ENCODE results near the gene PLXNC1.

DNA sequence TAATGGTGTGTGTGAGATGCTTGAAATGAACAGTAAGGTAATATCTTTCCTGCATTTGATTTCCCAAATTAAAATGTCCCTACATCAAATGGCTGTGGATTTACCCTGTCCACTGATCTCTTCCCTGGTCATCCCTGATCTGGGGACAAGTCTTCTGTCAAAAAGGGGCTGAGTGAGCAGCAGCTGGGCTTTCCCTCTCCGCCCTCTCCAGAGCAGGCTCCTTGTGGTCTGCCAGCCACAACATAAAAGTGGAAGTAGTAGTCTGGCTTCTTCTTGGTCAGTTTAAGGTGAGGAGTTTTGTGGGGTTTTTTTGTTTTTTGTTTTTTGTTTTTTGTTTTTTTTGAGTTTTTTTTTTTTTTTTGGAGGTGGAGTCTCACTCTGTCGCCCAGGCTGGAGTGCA lies 25.2 kb upstream of the PLXNC1 start:
- TF ChIP-seq, protein P1, sequence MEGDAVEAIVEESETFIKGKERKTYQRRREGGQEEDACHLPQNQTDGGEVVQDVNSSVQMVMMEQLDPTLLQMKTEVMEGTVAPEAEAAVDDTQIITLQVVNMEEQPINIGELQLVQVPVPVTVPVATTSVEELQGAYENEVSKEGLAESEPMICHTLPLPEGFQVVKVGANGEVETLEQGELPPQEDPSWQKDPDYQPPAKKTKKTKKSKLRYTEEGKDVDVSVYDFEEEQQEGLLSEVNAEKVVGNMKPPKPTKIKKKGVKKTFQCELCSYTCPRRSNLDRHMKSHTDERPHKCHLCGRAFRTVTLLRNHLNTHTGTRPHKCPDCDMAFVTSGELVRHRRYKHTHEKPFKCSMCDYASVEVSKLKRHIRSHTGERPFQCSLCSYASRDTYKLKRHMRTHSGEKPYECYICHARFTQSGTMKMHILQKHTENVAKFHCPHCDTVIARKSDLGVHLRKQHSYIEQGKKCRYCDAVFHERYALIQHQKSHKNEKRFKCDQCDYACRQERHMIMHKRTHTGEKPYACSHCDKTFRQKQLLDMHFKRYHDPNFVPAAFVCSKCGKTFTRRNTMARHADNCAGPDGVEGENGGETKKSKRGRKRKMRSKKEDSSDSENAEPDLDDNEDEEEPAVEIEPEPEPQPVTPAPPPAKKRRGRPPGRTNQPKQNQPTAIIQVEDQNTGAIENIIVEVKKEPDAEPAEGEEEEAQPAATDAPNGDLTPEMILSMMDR (IDR thresholded peaks at IDR 0.05): no peak
- TF ChIP-seq POLR2AphosphoS5 (IDR thresholded peaks at IDR 0.05; ENCODE audit: insufficient read depth in 1 of 2, low read depth in 1 of 2): no peak
